Activated T-helper 2 cell treated with anti-CD3 and anti-CD28 coated beads, Interferon-gamma antibody, Interleukin-2, Interleukin-4, amounts not matched to agents 10 μg/mL and 5 μg/mL and 100 μg/mL, durations not matched to agents 14 hours and 24 hours and 36 hours (primary cell): ENCODE data around the gene SLC25A45. TPM values are rescaled to one million over a fixed set of nuclear protein-coding genes. Genes with fewer than 3 reads are reported as not detected.
"Not testable (repeated sequence)": the region's sequence is repeated elsewhere in the genome, so short reads cannot be mapped to it uniquely, and the experiment has no call there.

Experiments used
- DNase-seq: peaks from one replicate; pipeline ENCODE4 v3.0.0; 2021; ENCODE audit warnings: low spot score
- H3K27ac Mint-ChIP-seq: one replicate; pipeline ENCODE4 v1.8.0; 2021; ENCODE audit warnings: mixed read lengths
- H3K27me3 Mint-ChIP-seq: one replicate; pipeline ENCODE4 v1.8.0; 2021; ENCODE audit warnings: low read depth, mixed read lengths
- H3K36me3 Mint-ChIP-seq: one replicate; pipeline ENCODE4 v1.8.0; 2021; ENCODE audit warnings: low read depth, mixed read lengths
- H3K4me1 Mint-ChIP-seq: one replicate; pipeline ENCODE4 v1.8.0; 2021; ENCODE audit warnings: low read depth, mixed read lengths
- H3K4me3 Mint-ChIP-seq: one replicate; pipeline ENCODE4 v1.8.0; 2021; ENCODE audit warnings: low read depth, mild to moderate bottlenecking, moderate library complexity, mixed read lengths
- H3K9me3 Mint-ChIP-seq: one replicate; pipeline ENCODE4 v1.8.0; 2021; ENCODE audit warnings: mixed read lengths
- intact Hi-C: fragments of 100-400 bp; cut with micrococcal nuclease; formaldehyde crosslinking; loops from one replicate; pipeline ENCODE4 v1.15.1; 2023
- total RNA-seq: library from RNA; stranded (reverse); gene quantifications from 2 replicates; pipeline ENCODE4 v1.2.3, GENCODE V29; 2022

Gene SLC25A45
- total RNA-seq, 1 donor from 2014 or later, result 16.3 TPM

GRCh38 chr11:65353900-65354264 lies 28.6 kb downstream of the SLC25A45 start:
- Mint-ChIP-seq H3K27ac (peak overlapping the region; percentile 24), H3K36me3 (peaks cover 31% of the 10 kb centered on the region), H3K27me3 (peaks cover 11% of the 10 kb centered on the region), H3K9me3 (no peaks in the 10 kb centered on the region), H3K4me1 (peaks cover 13% of the 10 kb centered on the region), H3K4me3 (peak overlapping the region; percentile 57)
- intact Hi-C loops, result loop anchor here (2.0 kb wide), 1 partner anchor 19 kb away; no protein-coding TSS in a partner anchor
- DNase-seq, result no peak

- Mint-ChIP-seq H3K27ac (peak overlapping the region; percentile 24), H3K4me3 (peak overlapping the region; percentile 57), H3K36me3 (peaks cover 36% of the 10 kb centered on the region), H3K27me3 (peaks cover 11% of the 10 kb centered on the region), H3K9me3 (no peaks in the 10 kb centered on the region), H3K4me1 (peaks cover 14% of the 10 kb centered on the region)
- intact Hi-C loops, result no loop called here
- no peak for DNase-seq
These were observed 29.1 kb downstream of the SLC25A45 start for GRCh38 chr11:65353376-65353775.

GRCh38 chr11:65352783-65353182 lies 29.7 kb downstream of the SLC25A45 start:
- Mint-ChIP-seq H3K4me1 (peaks cover 12% of the 10 kb centered on the region), H3K4me3 (no peak overlapping the region), H3K36me3 (peaks cover 40% of the 10 kb centered on the region), H3K27me3 (peaks cover 7% of the 10 kb centered on the region), H3K27ac (no peak overlapping the region), H3K9me3 (no peaks in the 10 kb centered on the region)
- intact Hi-C loops, result no loop called here
- no peak for DNase-seq

GRCh38 chr11:65351511-65351910 lies 30.9 kb downstream of the SLC25A45 start:
- Mint-ChIP-seq H3K4me1 (peaks cover 12% of the 10 kb centered on the region), H3K4me3 (no peak overlapping the region), H3K9me3 (no peaks in the 10 kb centered on the region), H3K27me3 (no peaks in the 10 kb centered on the region), H3K36me3 (peaks cover 44% of the 10 kb centered on the region), H3K27ac (no peak overlapping the region)
- intact Hi-C loops, result no loop called here
- no peak for DNase-seq

- Mint-ChIP-seq H3K4me3 (no peak overlapping the region), H3K27ac (no peak overlapping the region), H3K36me3 (peaks cover 76% of the 10 kb centered on the region), H3K4me1 (peaks cover 13% of the 10 kb centered on the region), H3K27me3 (no peaks in the 10 kb centered on the region), H3K9me3 (no peaks in the 10 kb centered on the region)
- intact Hi-C loops, result no loop called here
- no peak for DNase-seq
These were observed 40.6 kb downstream of the SLC25A45 start for GRCh38 chr11:65341856-65342255.

- Mint-ChIP-seq H3K4me3 (no peak overlapping the region), H3K27me3 (no peaks in the 10 kb centered on the region), H3K27ac (no peak overlapping the region), H3K36me3 (peaks cover 69% of the 10 kb centered on the region), H3K4me1 (peaks cover 18% of the 10 kb centered on the region), H3K9me3 (no peaks in the 10 kb centered on the region)
- intact Hi-C loops, result no loop called here
- DNase-seq, result no peak
These were observed 42.2 kb downstream of the SLC25A45 start for GRCh38 chr11:65340226-65340625.

GRCh38 chr11:65338676-65339075 lies 43.8 kb downstream of the SLC25A45 start:
- Mint-ChIP-seq H3K27me3 (no peaks in the 10 kb centered on the region), H3K4me3 (no peak overlapping the region), H3K36me3 (peaks cover 62% of the 10 kb centered on the region), H3K4me1 (peaks cover 26% of the 10 kb centered on the region), H3K9me3 (no peaks in the 10 kb centered on the region), H3K27ac (no peak overlapping the region)
- intact Hi-C loops, result no loop called here
- DNase-seq, result no peak

- no peak for DNase-seq
- H3K4me1 Mint-ChIP-seq, result peaks cover 27% of the 10 kb centered on the region
- peaks cover 30% of the 10 kb centered on the region for H3K36me3 Mint-ChIP-seq
- H3K4me3 Mint-ChIP-seq, result peak overlapping the region; percentile 94
- H3K27me3 Mint-ChIP-seq, result no peaks in the 10 kb centered on the region
- H3K27ac Mint-ChIP-seq, result peak overlapping the region; percentile 78
- intact Hi-C loops, result loop anchor here (2.0 to 5.0 kb wide), 2 partner anchors 20 to 222 kb away; partner anchors contain the start of genes TIGD3 and TM7SF2
- H3K9me3 Mint-ChIP-seq, result no peaks in the 10 kb centered on the region
These were observed 47.6 kb downstream of the SLC25A45 start for GRCh38 chr11:65334696-65335295.

GRCh38 chr11:65332591-65332990 lies 49.9 kb downstream of the SLC25A45 start:
- not testable (repeated sequence) for H3K9me3 Mint-ChIP-seq, H3K27ac Mint-ChIP-seq, H3K27me3 Mint-ChIP-seq, H3K4me3 Mint-ChIP-seq, DNase-seq
- Mint-ChIP-seq H3K4me1 (peaks cover 17% of the 10 kb centered on the region), H3K36me3 (peaks cover 14% of the 10 kb centered on the region)
- intact Hi-C loops, result loop anchor here (2.0 to 5.0 kb wide), 2 partner anchors 18 to 220 kb away; partner anchors contain the start of genes CDC42EP2 and TM7SF2

GRCh38 chr11:65330544-65330943 lies 51.9 kb downstream of the SLC25A45 start:
- Mint-ChIP-seq H3K9me3 (no peaks in the 10 kb centered on the region), H3K27ac (no peak overlapping the region), H3K4me3 (no peak overlapping the region), H3K27me3 (no peaks in the 10 kb centered on the region), H3K4me1 (peaks cover 15% of the 10 kb centered on the region), H3K36me3 (peaks cover 10% of the 10 kb centered on the region)
- DNase-seq, result no peak
- intact Hi-C loops, result loop anchor here (5.0 kb wide), 1 partner anchor 218 kb away; the partner anchor contains the start of gene TM7SF2

- no peak overlapping the region for H3K4me3 Mint-ChIP-seq
- peaks cover 5% of the 10 kb centered on the region for H3K36me3 Mint-ChIP-seq
- peak; percentile 69 for DNase-seq
- H3K27me3 Mint-ChIP-seq, result no peaks in the 10 kb centered on the region
- no peaks in the 10 kb centered on the region for H3K9me3 Mint-ChIP-seq
- peaks cover 10% of the 10 kb centered on the region for H3K4me1 Mint-ChIP-seq
- no peak overlapping the region for H3K27ac Mint-ChIP-seq
- intact Hi-C loops, result loop anchor here (5.0 kb wide), 1 partner anchor 218 kb away; the partner anchor contains the start of gene TM7SF2
These were observed 52.5 kb downstream of the SLC25A45 start for GRCh38 chr11:65329944-65330403.

GRCh38 chr11:65329478-65329877 lies 53.0 kb downstream of the SLC25A45 start:
- Mint-ChIP-seq H3K36me3 (no peaks in the 10 kb centered on the region), H3K4me1 (peaks cover 5% of the 10 kb centered on the region), H3K4me3 (no peak overlapping the region), H3K9me3 (no peaks in the 10 kb centered on the region), H3K27ac (no peak overlapping the region), H3K27me3 (no peaks in the 10 kb centered on the region)
- intact Hi-C loops, result no loop called here
- DNase-seq, result no peak

GRCh38 chr11:65327021-65327420 lies 55.4 kb downstream of the SLC25A45 start:
- no peak overlapping the region for H3K4me3 Mint-ChIP-seq
- intact Hi-C loops, result no loop called here
- no peaks in the 10 kb centered on the region for H3K27me3 Mint-ChIP-seq
- H3K27ac Mint-ChIP-seq, result no peak overlapping the region
- DNase-seq, result no peak
- H3K9me3 Mint-ChIP-seq, result no peaks in the 10 kb centered on the region
- H3K4me1 Mint-ChIP-seq, result peaks cover 5% of the 10 kb centered on the region
- H3K36me3 Mint-ChIP-seq, result no peaks in the 10 kb centered on the region
